Uterus (tissue), 4 donors: Measurements from ENCODE around the gene MAP4K4. TPM values are rescaled to one million over a fixed set of nuclear protein-coding genes. Genes with fewer than 3 reads are reported as not detected.
"Not testable (repeated sequence)": the region's sequence is repeated elsewhere in the genome, so short reads cannot be mapped to it uniquely, and the experiment has no call there.

Experiments used
- DNase-seq, 2 donors: peaks; one replicate each; pipeline ENCODE4 v3.0.0-alpha.2; 2019 to 2020
- H3K27ac ChIP-seq, 2 donors: fragments of 200-600 bp; sonication (generic); 1 replicate in 1 of 2; 2 replicates in 1 of 2; pipeline ENCODE4 v1.5.1; 2016 to 2018
- H3K27me3 ChIP-seq, 2 donors: fragments of 200-600 bp; sonication (generic); one replicate each; pipeline ENCODE4 v1.5.1; 2018 to 2019; ENCODE audit warnings: control low read depth in 1 of 2
- H3K36me3 ChIP-seq, 2 donors: fragments of 200-600 bp; sonication (generic); one replicate each; pipeline ENCODE4 v1.5.1; 2019; ENCODE audit warnings: control low read depth in 1 of 2
- H3K4me1 ChIP-seq, 2 donors: fragments of 200-600 bp; sonication (generic); one replicate each; pipeline ENCODE4 v1.5.1; 2018 to 2019; ENCODE audit warnings: control low read depth in 1 of 2
- H3K4me3 ChIP-seq, 2 donors: fragments of 200-600 bp; sonication (generic); 1 replicate in 1 of 2; 2 replicates in 1 of 2; pipeline ENCODE4 v1.5.1; 2018 to 2019; ENCODE audit warnings: mild to moderate bottlenecking in 1 of 2
- H3K9me3 ChIP-seq, 2 donors: fragments of 200-600 bp; sonication (generic); one replicate each; pipeline ENCODE4 v1.5.1; 2019; ENCODE audit warnings: control low read depth in 1 of 2
- CTCF ChIP-seq, 4 experiments: fragments of 200-600 bp in 2 of 4; fragments of 450-650 bp in 2 of 4; sonication (generic) in 2 of 4; IDR thresholded peaks; one replicate each; pipeline ENCODE4 v1.5.1; 2016 to 2019; ENCODE audit warnings: antibody characterized with exemption in 4 of 4, mild to moderate bottlenecking in 2 of 4, moderate library complexity in 1 of 4
- POLR2A ChIP-seq, 2 donors: fragments of 450-650 bp; IDR thresholded peaks; one replicate each; pipeline ENCODE4 v1.6.1; 2016; ENCODE audit warnings: antibody characterized with exemption in 2 of 2, mild to moderate bottlenecking in 1 of 2, moderate library complexity in 1 of 2
- intact Hi-C: fragments of 100-400 bp; cut with DNase I; formaldehyde crosslinking; loops from one replicate; pipeline ENCODE4 v1.15.1; 2023; ENCODE audit warnings: low total_unique reads
- total RNA-seq, 4 donors: library from RNA; depleted of rRNA in 3 of 4; stranded (reverse); fragments of >200 nt in 3 of 4; gene quantifications; one replicate each; pipeline versions ENCODE4 v1.1.0 to v1.2.4, GENCODE V29; 2014 to 2023
- donor health status: DM: yes; HTN: yes; CAD: no.

The MAP4K4 gene
- total RNA-seq, 4 donors from 2014 or later = 17.9 to 87.2 (median 55.4) TPM

GRCh38 chr2:101773137-101773536 lies 75.6 kb downstream of the MAP4K4 start:
- TF ChIP-seq CTCF (IDR thresholded peaks at IDR 0.05) (no peak), POLR2A (IDR thresholded peaks at IDR 0.05) (no peak)
- Histone ChIP-seq H3K9me3 (no peaks in the 10 kb centered on the region), H3K27me3 (no peaks in the 10 kb centered on the region), H3K4me1 (no peaks in the 10 kb centered on the region), H3K27ac (no peak overlapping the region), H3K4me3 (no peak overlapping the region), H3K36me3 (no peaks in the 10 kb centered on the region)
- intact Hi-C loops = no loop called here
- no peak for DNase-seq

GRCh38 chr2:101773961-101774360 lies 76.5 kb downstream of the MAP4K4 start:
- H3K4me3 ChIP-seq, DNase-seq, H3K27me3 ChIP-seq, intact Hi-C loops, H3K4me1 ChIP-seq, H3K36me3 ChIP-seq, H3K27ac ChIP-seq, H3K9me3 ChIP-seq: not testable (repeated sequence)

DNA sequence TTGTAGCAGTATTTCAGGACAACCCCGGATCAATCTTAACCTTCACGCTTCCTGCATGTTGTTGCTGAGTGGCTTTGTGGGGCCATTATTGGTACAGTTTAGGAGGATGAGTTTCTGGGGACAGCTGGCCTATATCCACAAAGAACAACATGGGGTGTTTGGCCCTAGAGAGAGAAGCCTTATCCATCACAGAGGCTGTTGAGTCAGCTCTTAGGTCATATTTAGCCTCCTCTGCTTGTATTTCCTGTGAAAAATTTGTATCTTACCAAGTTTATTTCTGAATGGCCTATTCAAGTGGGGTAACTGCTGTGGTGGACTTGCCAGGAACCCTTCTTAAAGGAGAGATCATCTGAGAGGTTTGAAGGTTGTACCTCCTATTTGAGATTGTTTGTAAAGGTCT lies 77.6 kb downstream of the MAP4K4 start:
- DNase-seq = no peak
- H3K9me3 ChIP-seq = no peaks in the 10 kb centered on the region
- H3K4me3 ChIP-seq = no peak overlapping the region
- TF ChIP-seq POLR2A (IDR thresholded peaks at IDR 0.05) = no peak
- TF ChIP-seq CTCF (IDR thresholded peaks at IDR 0.05) = no peak
- H3K27ac ChIP-seq = no peak overlapping the region
- no peaks in the 10 kb centered on the region for H3K27me3 ChIP-seq
- intact Hi-C loops = no loop called here
- H3K4me1 ChIP-seq = no peaks in the 10 kb centered on the region
- no peaks in the 10 kb centered on the region for H3K36me3 ChIP-seq

- TF ChIP-seq CTCF (IDR thresholded peaks at IDR 0.05) = no peak
- TF ChIP-seq POLR2A (IDR thresholded peaks at IDR 0.05) = no peak
- Histone ChIP-seq H3K27me3 (no peaks in the 10 kb centered on the region), H3K4me1 (no peaks in the 10 kb centered on the region), H3K4me3 (no peak overlapping the region), H3K27ac (no peak overlapping the region), H3K9me3 (no peaks in the 10 kb centered on the region), H3K36me3 (no peaks in the 10 kb centered on the region)
- no peak for DNase-seq
- intact Hi-C loops = no loop called here
These were observed 78.1 kb downstream of the MAP4K4 start for GRCh38 chr2:101775636-101776035.

DNA sequence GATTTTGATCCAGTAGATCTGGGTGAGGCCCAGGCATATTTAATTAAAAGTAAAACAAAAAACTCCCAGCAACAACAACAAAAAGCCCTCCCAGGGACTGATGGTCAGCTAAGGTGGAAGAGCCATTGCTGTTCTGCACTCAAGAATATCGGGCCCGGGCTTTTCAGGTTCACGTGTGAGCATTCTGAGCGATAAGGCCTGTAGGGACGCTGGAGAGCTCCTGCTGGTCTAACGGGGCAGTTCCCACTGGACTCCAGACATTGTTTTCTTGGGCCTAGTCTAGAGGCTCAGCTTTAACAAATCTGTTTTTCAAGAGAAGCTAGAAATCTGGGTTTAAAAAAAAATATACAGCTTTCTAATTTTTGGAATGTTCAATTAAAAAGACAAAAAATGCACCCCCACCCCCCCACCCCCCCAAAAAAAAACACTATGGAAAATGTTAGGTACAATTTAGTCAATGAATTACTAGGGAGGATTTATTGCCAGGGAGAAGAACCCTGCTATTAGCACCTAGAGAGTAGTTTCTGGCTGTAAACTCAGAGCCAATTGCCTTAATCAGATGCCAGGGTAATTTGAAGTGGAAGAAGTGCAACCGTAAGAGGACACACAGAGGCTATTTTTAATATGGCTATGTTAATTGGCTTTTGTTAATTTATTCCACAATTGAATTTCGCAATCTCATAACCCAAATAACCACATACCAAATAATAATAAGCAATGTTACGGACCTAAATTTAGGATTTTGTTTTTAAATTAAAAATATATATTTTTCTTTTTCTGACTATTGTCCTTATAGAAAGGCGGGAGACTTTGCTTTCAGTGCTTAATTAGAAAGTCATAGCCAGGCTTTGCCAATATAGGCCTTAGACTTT lies 78.9 kb downstream of the MAP4K4 start:
- Histone ChIP-seq H3K27ac (no peak overlapping the region), H3K4me3 (no peak overlapping the region), H3K36me3 (no peaks in the 10 kb centered on the region), H3K9me3 (no peaks in the 10 kb centered on the region), H3K27me3 (no peaks in the 10 kb centered on the region), H3K4me1 (no peaks in the 10 kb centered on the region)
- DNase-seq = no peak
- intact Hi-C loops = no loop called here
- no peak for TF ChIP-seq CTCF (IDR thresholded peaks at IDR 0.05)
- TF ChIP-seq POLR2A (IDR thresholded peaks at IDR 0.05) = no peak
